HG03457 (cell line): ENCODE data around the gene RSRC1.
"Not testable (repeated sequence)": the region's sequence is repeated elsewhere in the genome, so short reads cannot be mapped to it uniquely, and the experiment has no call there.

ENCODE experiments used
- ATAC-seq: cut with Tn5 transposase; IDR thresholded peaks from one replicate; pipeline ENCODE4 v1.9.1; 2021; ENCODE audit warnings: moderate number of reproducible peaks; ENCODE audit not compliant: unreplicated experiment

RSRC1 gene

GRCh38 chr3:158384019-158384418, 274.1 kb downstream of the RSRC1 start:
- ATAC-seq = no peak

GRCh38 chr3:158395421-158395820, 285.5 kb downstream of the RSRC1 start:
- no peak for ATAC-seq

GRCh38 chr3:158402590-158402989, 292.7 kb downstream of the RSRC1 start:
- no peak for ATAC-seq

- no peak for ATAC-seq
Measured at GRCh38 chr3:158403013-158403412, 293.1 kb downstream of the RSRC1 start.

GRCh38 chr3:158404131-158404718, 294.3 kb downstream of the RSRC1 start:
- ATAC-seq = no peak

- no peak for ATAC-seq
Measured at GRCh38 chr3:158405507-158405906, 295.6 kb downstream of the RSRC1 start.

- no peak for ATAC-seq
Measured at GRCh38 chr3:158407844-158408517, 298.1 kb downstream of the RSRC1 start.

- not testable (repeated sequence) for ATAC-seq
Measured at GRCh38 chr3:158408518-158408897, 298.6 kb downstream of the RSRC1 start.

- ATAC-seq = no peak
Measured at GRCh38 chr3:158418035-158418434, 308.1 kb downstream of the RSRC1 start.

GRCh38 chr3:158419820-158420653, 310.1 kb downstream of the RSRC1 start:
- ATAC-seq = no peak

- ATAC-seq = peak; percentile 98
Measured at GRCh38 chr3:158420654-158421396, 310.9 kb downstream of the RSRC1 start.

GRCh38 chr3:158430448-158430847, 320.6 kb downstream of the RSRC1 start:
- no peak for ATAC-seq

GRCh38 chr3:158430968-158431367, 321.1 kb downstream of the RSRC1 start:
- no peak for ATAC-seq

GRCh38 chr3:158431829-158432228, 321.9 kb downstream of the RSRC1 start:
- no peak for ATAC-seq

- ATAC-seq = peak; percentile 83
Measured at GRCh38 chr3:158434412-158435038, 324.6 kb downstream of the RSRC1 start.

GRCh38 chr3:158443632-158444031, 333.7 kb downstream of the RSRC1 start:
- peak; percentile 89 for ATAC-seq

- ATAC-seq = no peak
Measured at GRCh38 chr3:158447408-158447807, 337.5 kb downstream of the RSRC1 start.

GRCh38 chr3:158451405-158452055, 341.6 kb downstream of the RSRC1 start:
- no peak for ATAC-seq

GRCh38 chr3:158452334-158452733, 342.4 kb downstream of the RSRC1 start:
- no peak for ATAC-seq

- no peak for ATAC-seq
Measured at GRCh38 chr3:158453004-158453403, 343.1 kb downstream of the RSRC1 start.
